Loucy (cell line): Measurements from ENCODE around the gene KRTAP10-4.

ENCODE experiments used
- H2AFZ ChIP-seq: fragments of 200-600 bp; sonication (generic); 2 replicates; pipeline ENCODE4 v1.6.0; 2016; ENCODE audit warnings: antibody characterized with exemption, mild to moderate bottlenecking, low read length, moderate library complexity
- H3F3A ChIP-seq: fragments of 200-600 bp; 2 replicates; pipeline ENCODE4 v1.6.0; 2016; ENCODE audit warnings: antibody characterized with exemption, low read depth, mild to moderate bottlenecking
- H3K27me3 ChIP-seq: fragments of 200-600 bp; sonication (generic); 2 replicates; pipeline ENCODE4 v1.6.1; 2014; ENCODE audit warnings: low read length, mild to moderate bottlenecking; ENCODE audit not compliant: insufficient read depth, poor library complexity, severe bottlenecking
- H3K36me3 ChIP-seq: fragments of 200-600 bp; sonication (generic); 2 replicates; pipeline ENCODE4 v1.6.1; 2016; ENCODE audit warnings: low read length; ENCODE audit not compliant: insufficient read depth
- H3K4me1 ChIP-seq: fragments of 200-600 bp; sonication (generic); 2 replicates; pipeline ENCODE4 v1.5.1; 2014; ENCODE audit warnings: low read length, mild to moderate bottlenecking; ENCODE audit not compliant: insufficient read depth, poor library complexity, severe bottlenecking
- H3K4me2 ChIP-seq: fragments of 200-600 bp; sonication (generic); 2 replicates; pipeline ENCODE4 v1.6.0; 2014; ENCODE audit warnings: antibody characterized with exemption, low read length, low read depth, mild to moderate bottlenecking; ENCODE audit not compliant: poor library complexity, severe bottlenecking
- H3K4me3 ChIP-seq: fragments of 200-600 bp; sonication (generic); 2 replicates; pipeline ENCODE4 v1.5.1; 2014; ENCODE audit warnings: low read length, mild to moderate bottlenecking, mixed read lengths; ENCODE audit not compliant: poor library complexity, severe bottlenecking
- H3K79me2 ChIP-seq: fragments of 200-600 bp; sonication (generic); 2 replicates; pipeline ENCODE4 v1.6.1; 2014; ENCODE audit warnings: low read length; ENCODE audit not compliant: insufficient read depth
- H3K9ac ChIP-seq: fragments of 200-600 bp; sonication (generic); 2 replicates; pipeline ENCODE4 v1.6.0; 2014; ENCODE audit warnings: mild to moderate bottlenecking, low read depth, low read length, moderate library complexity; ENCODE audit not compliant: poor library complexity, severe bottlenecking
- H3K9me2 ChIP-seq: fragments of 200-600 bp; sonication (generic); replicated peaks from 2 replicates; pipeline ENCODE4 v1.6.1; 2016; ENCODE audit warnings: low read depth, low read length, mixed read lengths
- H3K9me3 ChIP-seq: fragments of 200-600 bp; sonication (generic); 2 replicates; pipeline ENCODE4 v1.6.1; 2014; ENCODE audit warnings: mild to moderate bottlenecking, antibody characterized with exemption, low read length, low read depth; ENCODE audit not compliant: insufficient read depth
- H4K20me1 ChIP-seq: fragments of 200-600 bp; sonication (generic); 2 replicates; pipeline ENCODE4 v1.6.0; 2014; ENCODE audit warnings: antibody characterized with exemption, low read length, mild to moderate bottlenecking; ENCODE audit not compliant: insufficient read depth, poor library complexity, severe bottlenecking
- CTCF ChIP-seq: fragments of 200-600 bp; sonication (generic); conservative IDR thresholded peaks from 2 replicates; pipeline ENCODE4 v1.5.1; 2014; ENCODE audit warnings: mild to moderate bottlenecking, antibody characterized with exemption, low read length
- EZH2phosphoT487 ChIP-seq: fragments of 200-600 bp; IDR thresholded peaks from 2 replicates; pipeline ENCODE4 v1.6.1; 2018; ENCODE audit warnings: antibody characterized with exemption, mild to moderate bottlenecking, moderate library complexity, borderline replicate concordance

The KRTAP10-4 gene

GRCh38 chr21:44615911-44616590 is 42.5 kb downstream of the KRTAP10-4 start:
- no peak overlapping the region for H3K4me2 ChIP-seq
- no peaks in the 10 kb centered on the region for H3K79me2 ChIP-seq
- H3K36me3 ChIP-seq, result no peaks in the 10 kb centered on the region
- H3K4me3 ChIP-seq, result no peak overlapping the region
- peaks cover 9% of the 10 kb centered on the region; the same call in 1 of the 2 replicates for H3K9me3 ChIP-seq
- H3K9me2 ChIP-seq, result no peaks in the 10 kb centered on the region
- H3K4me1 ChIP-seq, result no peaks in the 10 kb centered on the region
- no peaks in the 10 kb centered on the region for H3F3A ChIP-seq
- TF ChIP-seq CTCF (no peak), EZH2phosphoT487 (no peak)
- no peak overlapping the region for H2AFZ ChIP-seq
- no peaks in the 10 kb centered on the region for H4K20me1 ChIP-seq
- no peaks in the 10 kb centered on the region for H3K27me3 ChIP-seq
- H3K9ac ChIP-seq, result no peak overlapping the region

- Histone ChIP-seq H3K36me3 (no peaks in the 10 kb centered on the region), H3K79me2 (no peaks in the 10 kb centered on the region), H3K27me3 (no peaks in the 10 kb centered on the region), H3K9ac (no peak overlapping the region), H3K4me2 (no peak overlapping the region), H3K9me2 (no peaks in the 10 kb centered on the region), H4K20me1 (no peaks in the 10 kb centered on the region), H3K9me3 (peaks cover 7% of the 10 kb centered on the region; the same call in 1 of the 2 replicates), H3F3A (no peaks in the 10 kb centered on the region), H3K4me1 (no peaks in the 10 kb centered on the region), H2AFZ (no peak overlapping the region), H3K4me3 (no peak overlapping the region)
- no peak for TF ChIP-seq EZH2phosphoT487
- TF ChIP-seq CTCF, result no peak
Measured at GRCh38 chr21:44616591-44616926, 43.0 kb downstream of the KRTAP10-4 start.

DNA sequence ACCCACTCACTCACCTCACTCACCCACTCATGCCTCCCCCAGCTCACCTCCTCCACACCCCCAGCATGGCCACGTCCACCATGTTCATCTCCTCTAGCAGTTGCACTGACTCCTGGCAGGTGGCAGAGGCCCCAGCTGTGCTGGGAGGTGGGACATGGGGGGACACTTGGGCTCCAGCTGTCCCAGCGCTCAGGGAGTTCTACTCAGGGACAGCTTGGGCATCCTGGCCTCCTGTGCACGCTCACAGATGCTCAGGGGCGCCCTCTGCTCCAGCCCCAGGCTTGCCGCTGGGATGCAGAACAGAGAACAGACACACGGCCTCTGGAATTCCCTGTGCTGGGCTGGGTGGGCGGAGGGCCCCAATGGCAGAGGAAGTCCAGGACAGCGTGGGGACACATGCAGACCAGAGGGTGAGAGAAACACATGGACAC is 43.6 kb downstream of the KRTAP10-4 start:
- Histone ChIP-seq H3K36me3 (no peaks in the 10 kb centered on the region), H3K4me3 (no peak overlapping the region), H3K9me2 (no peaks in the 10 kb centered on the region), H3K9ac (no peak overlapping the region), H4K20me1 (no peaks in the 10 kb centered on the region), H3K4me2 (no peak overlapping the region), H3K4me1 (no peaks in the 10 kb centered on the region), H3F3A (no peaks in the 10 kb centered on the region), H3K79me2 (no peaks in the 10 kb centered on the region), H2AFZ (no peak overlapping the region), H3K9me3 (peaks cover 3% of the 10 kb centered on the region; the same call in 1 of the 2 replicates), H3K27me3 (no peaks in the 10 kb centered on the region)
- no peak for TF ChIP-seq EZH2phosphoT487
- no peak for TF ChIP-seq CTCF
